Pons (tissue), 1 donor: Measurements from ENCODE around the gene VIPR1.

Source experiments
- DNase-seq: peaks from one replicate; pipeline ENCODE4 v3.0.0-alpha.2; 2016; ENCODE audit warnings: low spot score

Gene VIPR1

GRCh38 chr3:42511736-42512135 is 9.3 kb downstream of the VIPR1 start:
- no peak for DNase-seq

DNA sequence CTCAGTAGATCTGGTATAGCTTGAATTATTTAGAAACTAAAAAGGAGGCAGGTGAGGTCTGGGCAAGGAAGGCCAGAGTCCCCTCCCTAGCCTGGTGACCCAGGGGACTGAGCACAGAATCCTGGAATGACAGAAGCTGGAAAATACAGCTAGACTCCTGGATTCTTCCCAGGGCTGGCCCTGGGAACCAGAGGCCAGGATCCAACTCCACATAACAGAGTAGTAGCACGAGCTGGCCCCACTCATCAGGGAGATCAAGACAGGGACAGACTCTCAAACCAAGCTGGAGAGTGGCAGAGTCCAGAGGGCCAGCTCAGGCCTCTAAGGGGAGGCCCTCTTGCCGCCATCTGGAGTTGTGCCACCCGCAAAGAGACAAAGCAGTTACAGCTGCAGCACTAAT is 10.7 kb downstream of the VIPR1 start:
- no peak for DNase-seq

- no peak for DNase-seq
Observed at GRCh38 chr3:42513521-42513920, 11.1 kb downstream of the VIPR1 start.

DNA sequence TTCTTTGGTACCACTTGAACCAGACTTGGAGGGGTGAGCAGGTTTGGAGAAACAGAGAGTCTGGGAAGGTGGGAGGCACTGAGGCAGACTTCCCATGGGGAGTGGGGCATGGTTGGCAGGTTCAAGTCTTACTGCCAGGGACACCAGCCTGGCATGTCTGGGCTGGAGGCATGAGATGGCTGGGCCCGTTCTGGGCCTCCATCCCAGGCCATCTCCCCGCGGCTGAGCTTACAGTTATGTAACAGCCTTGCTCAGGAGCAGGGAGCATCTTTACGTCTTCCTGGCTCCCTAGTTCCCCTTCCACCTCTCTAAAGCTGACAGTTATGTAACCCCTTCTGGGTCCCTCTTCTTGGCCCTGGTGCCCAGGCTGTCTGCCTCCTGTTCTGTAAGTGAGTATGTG is 12.4 kb downstream of the VIPR1 start:
- DNase-seq: no peak

GRCh38 chr3:42515391-42515916 is 13.0 kb downstream of the VIPR1 start:
- no peak for DNase-seq

DNA sequence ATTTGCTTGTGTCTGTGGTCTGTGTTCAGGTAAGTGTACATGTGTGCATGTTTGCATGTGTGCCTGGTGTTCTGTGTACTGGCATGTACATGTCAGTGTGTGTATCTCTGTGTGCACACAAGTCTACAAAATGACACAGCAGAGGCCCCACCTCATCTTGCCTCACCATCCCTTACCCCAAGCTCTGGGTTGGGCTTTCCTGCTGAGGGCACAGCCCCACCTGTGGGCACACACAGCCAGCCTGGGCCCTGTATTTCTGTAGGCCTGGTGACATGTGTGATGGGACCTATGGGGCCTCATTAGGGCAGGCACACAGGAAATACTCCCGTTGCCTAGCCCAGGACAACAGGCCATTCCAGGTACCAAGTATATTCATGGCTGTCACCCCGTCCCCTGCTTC is 13.5 kb downstream of the VIPR1 start:
- DNase-seq: no peak

- DNase-seq: no peak
Observed at GRCh38 chr3:42516443-42516842, 14.0 kb downstream of the VIPR1 start.

DNA sequence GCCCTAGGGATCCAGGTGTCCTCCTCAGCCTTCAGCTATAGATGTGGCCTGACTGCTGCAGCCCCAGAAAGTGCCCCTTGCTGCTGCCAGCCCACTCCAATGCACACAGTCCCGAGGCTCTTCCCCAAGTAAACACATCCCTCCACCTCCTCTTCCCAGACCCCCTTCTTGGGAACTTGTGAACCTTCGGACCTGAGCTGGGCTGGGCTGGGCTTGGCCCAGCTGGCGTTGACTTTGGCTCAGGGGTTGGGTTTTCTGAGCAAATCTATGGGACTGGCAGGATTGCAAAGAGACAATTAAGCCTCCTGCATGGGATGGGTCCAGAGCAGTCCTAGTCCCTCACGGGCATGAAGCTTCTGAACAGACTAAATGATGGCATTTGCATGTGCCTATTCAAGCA is 14.7 kb downstream of the VIPR1 start:
- no peak for DNase-seq

DNA sequence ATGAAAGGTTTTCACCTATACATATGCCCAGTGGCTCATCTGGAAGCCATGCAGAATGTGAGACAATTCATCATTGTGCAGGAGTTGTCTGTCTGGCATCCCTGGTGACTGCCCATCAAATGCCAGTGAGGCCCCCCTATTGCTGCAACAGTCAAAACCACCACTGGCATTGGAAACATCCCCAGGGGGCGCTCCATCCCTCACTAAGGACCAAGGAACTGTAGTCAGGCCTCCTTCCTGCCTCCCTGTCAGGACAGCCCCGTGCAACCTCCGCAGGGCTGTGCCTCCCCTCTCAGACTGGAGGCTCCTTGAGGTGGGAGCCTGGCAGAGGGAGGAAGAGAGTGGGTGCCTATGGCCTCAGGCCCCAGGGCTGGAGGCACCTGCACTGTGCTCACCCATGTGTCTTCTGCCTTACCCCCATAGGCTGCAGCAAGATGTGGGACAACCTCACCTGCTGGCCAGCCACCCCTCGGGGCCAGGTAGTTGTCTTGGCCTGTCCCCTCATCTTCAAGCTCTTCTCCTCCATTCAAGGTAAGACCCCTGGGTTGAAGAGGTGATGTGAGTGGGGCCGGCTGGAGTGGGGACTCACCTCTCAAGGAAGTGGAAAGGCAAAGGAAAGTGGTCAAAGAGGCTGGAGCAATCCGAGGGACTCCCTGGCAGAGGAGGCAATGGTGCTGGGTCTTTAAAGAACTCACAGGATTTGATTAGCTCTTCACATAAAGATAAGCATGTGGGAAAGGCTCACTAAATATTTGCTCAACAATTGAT is 16.5 kb downstream of the VIPR1 start:
- DNase-seq: no peak

- no peak for DNase-seq
Observed at GRCh38 chr3:42519568-42519962, 17.1 kb downstream of the VIPR1 start.

DNA sequence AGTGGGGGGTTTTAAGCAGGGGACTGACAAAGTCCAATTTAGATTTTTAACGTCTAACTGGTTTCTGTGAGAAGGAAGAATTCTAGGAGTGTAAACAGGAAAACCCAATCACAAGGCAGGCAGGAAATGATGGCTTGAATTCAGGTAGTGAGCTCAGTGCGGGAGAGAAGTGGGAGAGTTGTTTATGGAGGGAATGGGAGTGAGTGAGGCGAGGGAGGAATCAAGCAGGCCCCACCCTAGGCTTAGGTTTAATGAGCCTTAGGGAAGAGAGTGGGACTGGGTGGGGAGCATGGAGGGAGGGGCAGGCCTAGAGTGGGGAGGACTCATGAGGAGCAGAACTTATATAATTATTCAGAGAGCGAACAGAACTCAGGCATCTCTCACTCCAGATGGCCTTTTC is 17.9 kb downstream of the VIPR1 start:
- DNase-seq: no peak

- DNase-seq: no peak
Observed at GRCh38 chr3:42520906-42521305, 18.5 kb downstream of the VIPR1 start.

DNA sequence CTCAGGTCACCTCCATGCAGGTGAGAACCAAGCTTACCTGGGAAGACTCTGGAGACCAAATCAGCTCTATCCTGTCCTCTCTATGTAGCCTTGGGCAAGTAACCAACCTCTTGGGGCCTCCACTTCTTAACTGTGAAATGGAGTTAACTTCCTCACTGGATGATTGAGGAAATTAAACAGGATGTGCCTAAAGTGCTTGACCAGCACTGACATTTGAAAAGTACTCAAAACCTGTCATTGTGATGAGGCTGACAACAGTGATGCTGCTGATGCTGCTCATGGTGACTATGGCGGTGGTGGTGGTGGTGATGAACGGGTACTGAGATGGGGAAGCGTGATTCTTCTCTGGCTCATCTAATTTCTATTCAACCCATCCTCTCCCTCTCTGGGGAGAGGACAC is 22.3 kb downstream of the VIPR1 start:
- no peak for DNase-seq

DNA sequence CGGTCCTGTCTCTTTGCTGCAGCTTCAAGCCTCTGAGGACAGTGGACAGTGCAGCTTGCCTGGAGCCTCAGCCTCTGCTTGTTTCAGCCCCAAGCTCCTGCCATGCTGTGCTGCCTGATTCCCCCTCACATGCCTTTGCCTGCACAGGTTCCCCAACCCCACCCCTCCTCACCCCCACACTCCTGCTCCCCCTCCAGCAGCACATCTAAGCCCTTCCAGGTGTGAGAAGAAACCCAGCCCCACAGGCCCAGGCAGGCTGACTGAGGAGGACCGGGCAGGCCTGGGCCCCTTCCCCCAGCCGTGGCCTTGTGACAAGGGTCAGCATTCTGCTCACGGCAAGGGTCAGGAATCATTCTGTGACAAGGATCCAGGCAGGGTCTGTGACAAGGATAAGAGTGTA is 22.8 kb downstream of the VIPR1 start:
- no peak for DNase-seq

- no peak for DNase-seq
Observed at GRCh38 chr3:42525736-42526345, 23.4 kb downstream of the VIPR1 start.

DNA sequence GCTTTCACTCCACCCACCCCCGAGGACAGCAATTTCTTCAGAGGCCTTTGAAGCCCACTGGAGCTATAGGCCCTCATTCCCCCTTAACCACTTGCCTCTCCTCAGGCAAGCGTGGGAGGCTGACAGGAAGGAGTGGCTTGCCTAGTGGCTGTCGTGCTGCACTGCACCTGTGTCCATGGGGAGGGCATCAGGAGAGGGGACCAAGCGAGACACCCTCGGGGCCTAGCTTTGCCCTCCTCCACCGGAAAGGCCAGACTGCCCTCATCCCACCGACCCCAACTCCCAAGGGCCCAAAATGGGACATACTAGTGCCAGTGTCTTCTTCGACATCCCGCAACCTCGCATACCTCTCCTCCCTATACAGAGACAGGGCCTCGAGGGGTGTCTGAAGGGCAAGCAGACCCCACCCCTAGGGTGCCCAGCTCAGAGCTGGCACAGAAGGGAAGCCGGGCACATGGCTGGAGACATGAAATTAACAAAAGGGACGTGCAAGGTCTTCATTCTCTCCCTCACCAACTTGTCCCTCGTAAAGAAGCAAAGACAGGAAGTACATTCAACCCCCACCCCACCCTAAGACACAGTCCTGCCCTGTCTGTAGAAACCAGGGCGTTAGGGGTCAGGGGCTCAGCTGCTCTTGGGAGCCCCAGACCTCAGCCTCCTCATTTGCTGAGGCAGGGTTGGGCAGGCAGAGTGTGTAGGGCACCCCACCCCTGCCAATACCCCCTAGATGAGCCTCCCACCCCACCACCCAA is 24.3 kb downstream of the VIPR1 start:
- no peak for DNase-seq

GRCh38 chr3:42527368-42527917 is 25.0 kb downstream of the VIPR1 start:
- no peak for DNase-seq

DNA sequence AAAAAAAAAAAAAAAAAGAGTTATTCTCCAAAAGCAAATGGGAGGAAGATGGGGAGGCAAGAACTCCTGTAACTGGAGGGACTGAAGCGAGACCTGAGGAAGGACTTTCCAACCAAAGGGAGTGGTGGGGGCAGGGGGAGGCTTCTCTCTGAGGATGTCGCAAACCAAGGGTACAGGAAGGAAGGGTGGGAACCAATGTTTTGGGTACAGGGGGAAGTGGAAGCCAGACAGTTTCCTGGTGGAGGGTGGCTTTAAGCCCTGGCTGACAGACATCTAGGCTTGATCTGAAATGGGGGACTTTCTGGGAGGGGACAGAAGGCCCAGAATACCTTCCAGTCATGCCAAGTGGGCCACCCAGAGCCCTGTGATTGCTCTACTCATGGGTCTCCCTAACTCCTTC is 27.0 kb downstream of the VIPR1 start:
- DNase-seq: no peak

GRCh38 chr3:42530073-42530472 is 27.6 kb downstream of the VIPR1 start:
- no peak for DNase-seq

- no peak for DNase-seq
Observed at GRCh38 chr3:42531470-42531869, 29.0 kb downstream of the VIPR1 start.

DNA sequence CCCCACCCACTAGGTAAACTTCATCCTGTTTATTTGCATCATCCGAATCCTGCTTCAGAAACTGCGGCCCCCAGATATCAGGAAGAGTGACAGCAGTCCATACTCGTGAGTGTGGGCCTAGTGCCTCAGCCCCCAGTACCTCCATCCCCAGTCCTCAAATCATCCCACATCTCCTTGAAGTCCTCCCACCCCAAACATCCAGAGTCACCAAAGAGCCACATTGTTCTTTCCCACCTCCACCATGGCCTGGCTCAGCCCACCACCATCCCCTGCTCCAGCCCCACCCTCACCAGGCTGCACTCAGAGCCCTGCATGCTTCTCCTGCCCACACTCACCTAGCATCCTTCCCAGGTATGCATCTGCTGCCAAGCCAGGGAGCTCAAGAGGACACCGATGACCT is 29.8 kb downstream of the VIPR1 start:
- DNase-seq: no peak

GRCh38 chr3:42533161-42533897 is 30.9 kb downstream of the VIPR1 start:
- no peak for DNase-seq
